HG02973 (cell line): ENCODE measurements around the gene ZER1.
A peak's percentile ranks its signal among the peaks of the same experiment; 100 is the strongest.
"Not testable (repeated sequence)": the region's sequence is repeated elsewhere in the genome, so short reads cannot be mapped to it uniquely, and the experiment has no call there.

Experiments
- ATAC-seq: cut with Tn5 transposase; IDR thresholded peaks from one replicate; pipeline ENCODE4 v1.9.1; 2021; ENCODE audit warnings: moderate library complexity; ENCODE audit not compliant: unreplicated experiment

The ZER1 gene

DNA sequence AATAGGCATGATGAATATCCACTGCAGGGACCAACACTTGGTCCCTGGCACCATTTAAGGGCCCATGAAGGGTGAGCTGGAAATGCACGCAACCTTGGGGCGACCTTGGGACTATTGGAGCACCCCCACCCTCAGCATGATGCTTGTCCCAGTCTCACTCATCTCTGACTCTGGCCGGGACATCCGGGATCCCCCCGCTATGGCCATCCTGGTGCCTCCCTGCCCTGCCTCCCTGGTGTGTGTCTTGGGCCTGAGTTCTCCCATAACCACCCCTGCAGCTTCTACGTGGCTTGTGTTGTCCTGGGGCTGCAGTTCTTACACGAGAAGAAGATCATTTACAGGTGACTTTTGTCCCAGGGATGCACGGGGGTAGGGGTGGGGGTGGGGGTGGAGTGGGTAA is 53.7 kb downstream of the ZER1 start:
- no peak for ATAC-seq

DNA sequence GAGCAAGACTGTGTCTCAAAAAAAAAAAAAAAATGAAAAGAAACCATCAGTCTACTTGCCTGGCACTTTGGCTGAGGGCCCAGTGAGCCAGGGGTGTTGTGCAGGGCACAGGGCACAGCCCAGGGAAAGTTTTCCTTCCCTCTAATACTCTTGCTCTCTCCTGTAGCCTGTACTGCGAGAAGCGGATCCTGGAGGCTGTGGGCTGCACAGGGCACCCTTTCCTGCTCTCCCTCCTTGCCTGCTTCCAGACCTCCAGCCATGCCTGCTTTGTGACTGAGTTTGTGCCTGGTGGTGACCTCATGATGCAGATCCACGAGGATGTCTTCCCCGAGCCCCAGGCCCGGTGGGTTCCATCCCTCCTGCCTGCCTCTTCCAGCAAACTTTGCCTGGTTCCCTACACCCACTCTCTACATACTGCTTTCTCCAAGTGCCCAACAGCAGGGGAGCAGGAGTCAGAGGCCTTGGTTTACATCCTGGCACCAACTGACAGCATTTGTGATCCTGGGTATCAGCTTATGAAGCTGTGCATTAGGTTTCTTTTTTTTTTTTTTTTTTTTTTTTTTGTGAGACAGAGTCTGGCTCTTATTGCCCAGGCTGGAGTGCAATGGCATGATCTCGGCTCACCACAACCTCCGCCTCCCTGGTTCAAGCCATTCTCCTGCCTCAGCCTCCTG is 55.0 kb downstream of the ZER1 start:
- no peak for ATAC-seq

DNA sequence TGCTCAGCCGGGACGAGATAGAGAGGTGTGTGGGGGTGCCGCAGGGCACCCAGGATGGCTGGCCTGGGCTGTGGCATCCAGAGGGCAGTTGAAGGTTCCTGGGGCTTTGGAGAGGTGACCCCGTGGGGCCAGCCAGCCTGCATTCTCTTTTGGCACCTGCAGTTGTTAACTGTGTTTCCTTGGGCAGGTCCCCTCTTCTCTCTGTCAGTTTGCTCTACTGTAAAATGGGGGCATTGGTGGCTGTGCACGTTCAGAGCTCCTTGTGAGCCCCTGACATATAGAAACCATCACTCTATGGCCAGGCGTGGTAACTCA is 56.3 kb downstream of the ZER1 start:
- no peak for ATAC-seq

DNA sequence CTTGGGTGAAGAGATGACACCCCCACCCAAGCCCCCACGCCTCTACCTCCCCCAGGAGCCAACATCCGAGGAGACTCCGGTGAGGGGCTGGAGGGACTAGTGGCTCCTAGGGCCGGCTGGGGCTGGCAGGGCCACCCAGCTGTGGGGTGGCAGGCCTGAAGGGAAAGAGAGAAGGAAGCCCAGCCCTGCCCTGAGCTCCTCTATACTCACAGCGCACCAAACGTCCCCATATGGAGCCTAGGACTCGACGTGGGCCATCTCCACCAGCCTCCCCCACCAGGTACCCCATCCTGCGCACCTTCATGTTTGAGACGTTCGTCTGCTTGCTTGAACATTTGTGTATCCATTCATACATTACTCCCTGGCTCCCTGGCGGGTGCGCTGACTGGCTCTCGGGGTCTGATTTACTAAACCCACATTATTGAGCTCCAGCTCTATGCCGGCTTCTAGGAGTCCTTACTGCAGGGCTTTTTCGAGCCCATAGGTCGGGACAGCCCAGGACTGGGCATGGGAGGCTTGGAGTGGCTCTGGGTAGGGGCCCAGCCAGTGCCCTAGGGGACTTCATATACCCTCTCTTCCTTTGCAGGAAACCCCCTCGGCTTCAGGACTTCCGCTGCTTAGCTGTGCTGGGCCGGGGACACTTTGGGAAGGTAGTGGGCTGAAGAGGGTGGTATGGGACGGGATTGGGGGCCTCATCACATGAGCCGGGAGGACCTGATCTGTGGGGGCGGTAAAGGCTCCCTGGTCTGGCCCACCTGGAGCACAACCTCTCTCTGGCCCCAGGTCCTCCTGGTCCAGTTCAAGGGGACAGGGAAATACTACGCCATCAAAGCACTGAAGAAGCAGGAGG is 56.9 kb downstream of the ZER1 start:
- ATAC-seq, result no peak

DNA sequence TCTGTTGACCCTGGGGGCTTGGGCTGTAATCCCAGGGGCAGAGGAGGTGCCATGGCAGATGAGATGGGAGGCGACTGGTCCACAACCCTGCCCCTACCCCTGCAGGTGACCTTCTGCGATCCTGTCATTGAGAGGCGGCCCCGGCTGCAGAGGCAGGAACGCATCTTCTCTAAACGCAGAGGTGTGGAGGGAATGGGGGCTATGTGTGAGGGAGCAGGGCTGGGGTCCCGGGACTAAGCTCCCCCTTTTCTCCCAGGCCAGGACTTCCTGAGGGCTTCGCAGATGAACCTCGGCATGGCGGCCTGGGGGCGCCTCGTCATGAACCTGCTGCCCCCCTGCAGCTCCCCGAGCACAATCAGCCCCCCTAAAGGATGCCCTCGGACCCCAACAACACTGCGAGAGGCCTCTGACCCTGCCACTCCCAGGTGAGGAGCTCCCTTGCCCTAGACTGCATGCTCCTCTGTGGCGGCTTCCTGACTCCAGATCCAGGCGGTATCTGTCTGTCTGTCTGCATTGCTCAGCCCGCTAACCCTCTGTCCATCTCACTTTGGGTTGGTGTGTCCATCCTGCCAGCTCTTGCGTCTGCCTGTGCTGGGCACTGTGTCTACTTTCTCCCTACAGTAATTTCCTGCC is 57.7 kb downstream of the ZER1 start:
- no peak for ATAC-seq

DNA sequence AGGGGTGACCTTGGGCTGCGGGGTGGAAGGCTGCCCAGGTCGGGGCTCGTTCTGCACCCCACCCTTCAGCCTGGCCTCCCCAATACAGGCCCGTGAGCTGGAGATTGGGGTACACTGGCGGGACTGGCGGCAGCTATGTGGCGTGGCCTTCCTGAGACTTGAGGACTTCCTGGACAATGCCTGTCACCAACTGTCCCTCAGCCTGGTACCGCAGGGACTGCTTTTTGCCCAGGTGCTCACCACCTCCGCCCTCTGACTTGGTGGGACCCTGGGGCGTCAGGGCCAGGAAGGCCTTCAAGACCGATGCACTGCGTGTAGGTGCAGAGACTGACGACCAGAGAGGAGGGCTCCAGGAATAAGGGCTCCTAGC is 58.3 kb downstream of the ZER1 start:
- ATAC-seq, result no peak

DNA sequence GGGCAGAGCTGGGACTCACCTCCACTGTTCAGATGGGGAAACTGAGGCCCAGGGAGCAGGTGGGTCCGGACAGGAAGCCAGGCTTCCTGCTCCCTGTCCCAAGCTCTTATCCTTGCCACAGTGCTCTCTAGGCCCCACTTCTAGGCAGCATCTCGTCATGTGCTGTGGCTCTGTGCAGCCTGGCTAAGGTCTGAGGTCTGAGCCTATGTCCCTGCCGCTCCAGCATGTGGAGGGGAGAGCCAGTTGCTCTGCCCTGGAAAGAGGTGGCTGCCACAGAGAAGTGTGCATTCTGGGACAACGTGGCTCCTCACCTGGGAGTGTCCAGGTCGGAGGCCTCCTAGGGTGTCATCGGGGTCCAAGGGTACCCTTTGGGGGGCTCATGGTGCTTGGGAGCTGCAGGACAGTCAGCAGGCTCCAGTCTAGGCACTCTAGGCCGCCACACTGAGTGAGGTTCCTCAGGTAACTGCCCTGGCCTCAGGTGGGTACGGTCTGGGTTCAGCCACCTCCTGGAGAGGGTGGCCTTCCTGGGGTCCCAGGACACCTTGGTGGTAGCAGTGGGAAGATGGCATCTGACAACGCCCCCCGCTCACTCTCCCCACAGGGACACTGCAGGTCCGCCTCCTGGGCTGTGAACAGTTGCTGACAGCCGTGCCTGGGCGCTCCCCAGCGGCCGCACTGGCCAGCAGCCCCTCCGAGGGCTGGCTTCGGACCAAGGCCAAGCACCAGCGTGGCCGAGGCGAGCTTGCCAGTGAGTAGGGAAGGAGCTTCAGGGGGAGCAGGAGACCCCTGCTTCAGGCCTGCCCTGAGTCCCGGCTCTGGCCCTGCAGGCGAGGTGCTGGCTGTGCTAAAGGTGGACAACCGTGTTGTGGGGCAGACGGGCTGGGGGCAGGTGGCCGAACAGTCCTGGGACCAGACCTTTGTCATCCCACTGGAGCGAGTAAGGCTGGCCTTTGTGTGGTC is 59.0 kb downstream of the ZER1 start:
- ATAC-seq, result no peak

DNA sequence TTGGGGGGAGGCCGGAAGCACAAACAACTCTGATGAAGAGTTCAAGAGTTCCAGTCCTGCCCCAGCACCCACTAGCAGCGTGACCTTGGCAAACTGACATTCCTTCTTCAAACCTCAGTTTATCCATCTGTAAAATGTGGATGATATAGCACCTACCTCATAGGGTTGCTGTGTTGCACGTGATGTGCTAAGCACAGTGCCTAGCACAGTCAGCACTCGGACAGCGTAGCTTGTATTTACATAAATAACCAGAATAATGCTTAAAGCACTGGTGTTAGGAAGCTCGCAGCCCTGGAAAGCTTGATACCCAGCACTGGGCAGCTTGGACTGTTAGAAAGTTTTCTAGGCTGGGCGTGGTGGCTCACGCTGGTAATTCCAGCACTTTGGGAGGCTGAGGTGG is 64.3 kb downstream of the ZER1 start:
- ATAC-seq, result no peak

DNA sequence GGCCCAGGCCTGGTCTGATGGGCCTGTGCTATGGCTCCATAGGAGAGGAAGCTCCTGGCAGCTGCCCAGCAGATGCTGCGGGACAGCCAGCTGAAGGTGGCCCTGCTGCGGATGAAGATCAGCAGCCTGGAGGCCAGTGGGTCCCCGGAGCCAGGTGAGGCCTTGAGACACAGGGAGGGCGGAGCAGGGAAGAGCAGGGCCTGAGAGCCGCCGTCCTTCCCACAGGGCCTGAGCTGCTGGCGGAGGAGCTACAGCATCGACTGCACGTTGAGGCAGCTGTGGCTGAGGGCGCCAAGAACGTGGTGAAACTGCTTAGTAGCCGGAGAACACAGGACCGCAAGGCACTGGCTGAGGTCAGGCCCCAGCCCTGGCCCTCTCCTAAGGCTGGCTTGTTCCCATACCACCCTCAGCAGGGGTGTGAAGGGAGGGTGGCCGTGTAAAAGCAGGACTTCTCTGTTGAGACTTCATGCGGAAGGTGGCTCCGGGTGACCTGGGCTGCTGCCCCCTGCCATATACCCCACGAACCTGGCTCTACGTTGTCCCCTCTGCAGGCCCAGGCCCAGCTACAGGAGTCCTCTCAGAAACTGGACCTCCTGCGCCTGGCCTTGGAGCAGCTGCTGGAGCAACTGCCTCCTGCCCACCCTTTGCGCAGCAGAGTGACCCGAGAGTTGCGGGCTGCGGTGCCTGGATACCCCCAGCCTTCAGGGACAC is 64.9 kb downstream of the ZER1 start:
- ATAC-seq, result no peak

DNA sequence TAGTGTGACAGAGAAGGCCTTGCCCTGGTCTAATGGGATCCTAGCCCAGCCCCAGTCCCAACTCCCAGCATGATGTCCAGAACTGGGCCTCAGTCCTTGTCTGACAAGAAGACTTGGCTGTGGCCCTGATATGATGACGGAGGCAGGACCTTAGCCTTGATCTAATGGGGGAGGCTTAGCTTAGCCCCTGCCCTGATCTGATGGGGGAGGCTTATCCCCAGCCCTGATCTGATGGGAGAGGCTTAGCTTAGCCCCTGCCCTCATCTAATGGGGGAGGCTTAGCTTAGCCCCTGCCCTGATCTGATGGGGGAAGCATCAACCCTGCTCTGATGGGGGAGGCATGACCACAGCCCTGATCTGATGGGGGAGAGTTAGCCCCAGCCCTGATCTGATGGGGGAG is 65.7 kb downstream of the ZER1 start:
- no peak for ATAC-seq

DNA sequence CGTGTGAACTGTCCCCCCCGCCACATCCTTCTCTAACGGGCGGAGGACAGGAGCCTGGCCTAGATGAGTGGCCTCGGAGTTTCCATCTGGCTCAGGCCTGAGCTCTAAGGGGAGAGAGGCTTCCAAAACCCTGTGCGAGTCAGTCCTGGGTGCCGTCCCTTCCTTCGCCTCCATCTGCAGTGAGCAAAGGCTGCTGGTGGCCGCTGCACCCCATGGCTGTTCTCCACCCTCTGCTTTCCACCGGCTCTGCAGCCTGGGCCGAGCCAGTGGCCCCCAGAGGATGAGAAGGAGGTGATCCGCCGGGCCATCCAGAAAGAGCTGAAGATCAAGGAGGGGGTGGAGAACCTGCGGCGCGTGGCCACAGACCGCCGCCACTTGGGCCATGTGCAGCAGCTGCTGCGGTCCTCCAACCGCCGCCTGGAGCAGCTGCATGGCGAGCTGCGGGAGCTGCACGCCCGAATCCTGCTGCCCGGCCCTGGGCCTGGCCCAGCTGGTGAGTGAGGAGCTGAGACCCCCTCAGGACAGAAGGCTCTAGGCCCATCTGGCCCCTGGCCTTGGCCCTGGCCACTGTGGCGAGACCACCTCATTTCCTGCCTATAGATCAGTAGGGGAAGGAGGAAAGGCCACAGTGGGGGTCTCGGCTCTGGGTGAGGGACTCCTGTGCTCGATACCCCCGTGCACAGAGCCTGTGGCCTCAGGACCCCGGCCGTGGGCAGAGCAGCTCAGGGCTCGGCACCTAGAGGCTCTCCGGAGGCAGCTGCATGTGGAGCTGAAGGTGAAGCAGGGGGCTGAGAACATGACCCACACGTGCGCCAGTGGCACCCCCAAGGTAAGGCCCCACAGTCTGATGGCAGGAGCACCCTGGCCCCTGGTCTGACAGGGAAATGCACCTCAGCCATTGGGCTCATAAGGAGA is 66.4 kb downstream of the ZER1 start:
- no peak for ATAC-seq

DNA sequence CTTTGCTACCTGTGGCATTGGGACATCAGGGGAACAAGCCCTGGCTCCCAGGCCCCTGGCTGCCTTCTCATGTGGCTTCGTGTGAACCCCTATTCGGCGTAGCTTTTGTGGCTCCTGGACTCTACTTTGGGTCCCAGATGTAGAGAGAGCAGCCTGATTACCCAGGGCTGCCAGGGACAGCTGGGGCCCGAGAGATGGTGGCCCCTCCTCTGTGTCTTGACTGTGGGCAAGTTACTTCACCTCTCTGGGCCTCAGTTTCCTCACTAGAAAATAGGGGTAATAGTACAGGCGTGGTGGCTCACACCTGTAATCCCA is 67.4 kb downstream of the ZER1 start:
- no peak for ATAC-seq

DNA sequence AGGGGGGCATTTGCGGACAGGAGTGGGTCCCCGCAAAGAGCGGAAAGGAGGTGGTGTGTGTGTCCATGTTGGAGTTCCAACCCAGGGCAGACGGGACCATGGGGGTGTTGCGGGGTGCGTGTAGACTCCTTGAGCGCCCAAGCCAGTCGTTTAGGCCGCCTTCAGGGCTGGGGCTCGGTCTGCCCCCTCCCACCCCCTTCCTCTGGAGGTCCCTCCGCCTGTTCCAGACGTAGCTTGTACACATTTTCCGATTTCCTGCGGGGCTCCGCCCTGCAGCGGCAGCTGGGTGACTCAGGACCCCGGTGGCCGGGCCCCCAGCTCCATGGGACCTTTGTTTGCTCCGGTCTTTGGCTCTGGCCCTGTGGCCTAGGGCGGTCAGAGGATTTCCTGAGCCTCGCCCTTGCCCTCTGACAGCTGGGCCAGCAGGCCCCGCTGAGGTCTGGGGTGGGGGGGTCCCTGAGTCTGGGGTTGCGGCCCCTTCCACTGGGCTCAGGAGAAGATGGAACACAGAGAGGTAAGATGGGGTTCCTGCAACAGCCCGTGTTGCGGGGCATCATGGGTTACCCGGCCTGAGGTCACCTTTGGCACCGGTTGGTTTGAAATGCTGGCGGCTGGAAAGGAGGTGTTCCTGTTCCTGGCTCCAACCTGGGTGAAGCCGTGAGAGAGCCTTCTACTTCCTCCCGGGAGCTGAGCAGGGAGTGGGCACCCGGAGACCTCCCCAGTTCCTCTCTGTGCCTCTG is 67.9 kb downstream of the ZER1 start:
- ATAC-seq, result no peak

DNA sequence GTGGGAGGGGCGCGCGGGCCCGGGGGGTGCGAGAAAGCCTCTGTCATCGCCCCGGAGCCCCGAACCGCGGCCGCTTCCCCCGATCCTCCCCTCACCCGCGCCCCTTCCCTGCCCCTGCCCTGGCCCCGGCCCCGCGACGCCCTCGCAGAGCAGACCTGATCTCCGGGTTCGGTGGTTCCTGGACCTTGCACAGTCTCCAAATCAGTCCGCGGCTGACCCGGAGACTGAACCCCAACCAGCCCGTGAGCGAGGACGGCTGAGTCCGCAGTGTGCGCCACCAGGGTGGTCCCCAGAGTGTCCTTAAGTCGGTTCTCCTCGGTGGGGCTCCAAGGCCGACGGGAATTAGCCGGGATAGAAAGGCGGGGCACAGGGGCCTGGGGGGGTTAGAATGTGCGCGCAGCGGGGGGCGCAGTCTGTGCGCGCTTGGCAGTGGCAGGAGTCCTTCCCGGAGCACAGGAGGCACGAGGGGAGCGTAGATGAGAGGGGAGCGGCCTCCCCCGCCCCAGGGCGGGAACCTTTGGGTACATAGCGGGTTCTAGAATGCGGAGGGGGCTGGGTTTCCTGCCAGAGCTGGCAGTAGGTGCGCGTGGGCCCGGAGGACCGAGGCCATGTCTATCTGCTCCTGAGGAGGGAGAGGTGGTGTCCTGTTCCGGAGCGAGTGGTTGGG is 68.6 kb downstream of the ZER1 start:
- ATAC-seq, result peak; percentile 30

DNA sequence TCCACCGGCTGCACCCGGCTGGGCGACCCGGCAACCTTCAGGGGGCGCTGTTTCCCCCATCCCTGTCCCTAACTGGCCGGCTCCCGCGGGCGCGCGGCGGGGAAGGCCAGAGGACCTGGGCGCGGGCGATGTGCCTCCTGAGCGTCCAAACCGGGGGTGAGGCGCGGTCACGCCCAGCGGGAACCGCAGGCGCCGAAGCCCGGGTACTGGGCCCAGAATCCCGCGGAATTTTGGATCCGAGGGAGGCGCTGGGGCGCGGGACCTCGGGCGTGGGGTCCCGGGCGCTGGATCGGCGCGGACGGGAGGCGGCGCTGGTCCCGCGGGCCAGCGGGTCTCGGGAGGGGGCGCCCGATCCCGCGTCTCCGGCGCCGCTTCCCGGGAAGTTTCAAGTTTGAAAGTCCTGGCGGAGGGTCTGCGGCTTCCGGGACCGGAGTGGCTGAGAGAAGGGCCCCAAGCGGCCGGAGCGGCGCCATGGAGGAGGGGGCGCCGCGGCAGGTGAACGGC is 69.2 kb downstream of the ZER1 start, which contains the start of gene PKN3:
PKN3 (plus strand) TSS at position 59 of the 504 bp plus-strand sequence; CDS start at position 472, 413 bp downstream.
- peak; percentile 63 for ATAC-seq

DNA sequence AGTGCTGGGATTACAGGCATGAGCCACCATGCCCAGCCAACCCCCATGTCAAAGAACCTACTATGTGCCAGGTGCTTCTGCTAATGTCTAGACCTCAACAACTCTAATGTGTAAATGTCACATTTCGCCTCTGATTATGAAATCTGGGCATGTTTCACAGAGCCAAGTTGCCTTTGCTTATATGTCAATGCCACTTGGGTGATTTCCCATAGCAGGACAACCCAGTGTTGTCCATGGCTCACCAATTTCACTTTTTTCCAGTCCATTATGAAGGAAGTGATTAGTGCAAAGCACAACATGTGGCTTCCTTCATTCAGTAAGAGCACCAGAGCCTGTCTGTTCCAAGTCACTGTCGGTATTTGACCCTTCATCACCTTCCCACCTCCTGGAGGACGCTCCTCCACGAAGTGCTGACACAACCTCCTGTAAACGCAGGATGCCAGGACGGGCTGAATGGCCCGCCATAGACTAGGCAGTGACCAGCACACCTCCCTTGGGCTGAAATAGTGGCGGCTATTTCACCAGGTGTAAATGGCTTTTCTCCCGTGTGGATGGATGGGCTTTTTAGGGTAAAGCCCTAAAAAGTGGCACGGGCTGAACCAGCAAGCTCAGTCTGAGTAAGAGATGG is 70.4 kb downstream of the ZER1 start:
- no peak for ATAC-seq

DNA sequence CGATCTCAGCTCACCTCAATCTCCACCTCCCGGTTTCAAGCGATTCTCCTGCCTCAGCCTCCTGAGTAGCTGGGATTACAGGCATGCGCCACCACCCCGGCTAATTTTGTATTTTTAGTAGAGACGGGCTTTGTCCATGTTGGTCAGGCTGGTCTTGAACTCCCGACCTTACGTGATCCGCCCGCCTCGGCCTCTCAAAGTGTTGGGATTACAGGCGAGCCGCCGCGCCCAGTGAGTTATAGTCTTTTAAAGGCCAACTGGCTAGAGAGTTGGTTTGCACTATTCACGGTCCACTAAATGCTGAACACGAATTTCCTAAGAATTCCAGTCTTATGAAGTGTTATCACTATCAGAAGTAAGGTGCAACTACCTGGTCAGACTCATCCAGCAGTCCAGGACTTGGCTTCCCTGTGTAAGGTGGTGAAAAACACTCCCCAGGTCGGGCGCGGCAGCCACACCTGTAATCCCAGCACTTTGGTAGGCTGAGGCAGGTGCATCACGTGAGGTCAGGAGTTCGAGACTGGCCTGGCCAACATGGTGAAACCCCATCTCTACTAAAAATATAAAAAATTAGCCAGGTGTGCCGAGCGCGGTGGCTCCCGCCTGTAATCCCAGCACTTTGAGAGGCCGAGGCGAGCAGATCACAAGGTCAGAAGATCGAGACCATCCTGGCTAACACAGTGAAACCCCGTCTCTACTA is 72.5 kb downstream of the ZER1 start:
- ATAC-seq, result not testable (repeated sequence)
